ENCODE results near the gene TBC1D8. TPM values are rescaled to one million over a fixed set of nuclear protein-coding genes. Genes with fewer than 3 reads are reported as not detected.

Gene TBC1D8
- total RNA-seq, 1 donor from 2014 or later: 17.3 TPM

GRCh38 chr2:100999995-101000394 is 151.2 kb downstream of the TBC1D8 start:
- DNase-seq (ENCODE audit: low read depth): no peak
- no peak for TF ChIP-seq CTCF (IDR thresholded peaks at IDR 0.05; ENCODE audit: insufficient read depth, low read length, poor library complexity, severe bottlenecking)
- Histone ChIP-seq H3K27me3 (ENCODE audit: control insufficient read depth, insufficient read depth, low read length) (no peaks in the 10 kb centered on the region), H3K36me3 (ENCODE audit: control insufficient read depth, insufficient read depth, low read length) (peaks cover 2% of the 10 kb centered on the region), H3K4me3 (ENCODE audit: low read depth, low read length) (no peak overlapping the region)

DNA sequence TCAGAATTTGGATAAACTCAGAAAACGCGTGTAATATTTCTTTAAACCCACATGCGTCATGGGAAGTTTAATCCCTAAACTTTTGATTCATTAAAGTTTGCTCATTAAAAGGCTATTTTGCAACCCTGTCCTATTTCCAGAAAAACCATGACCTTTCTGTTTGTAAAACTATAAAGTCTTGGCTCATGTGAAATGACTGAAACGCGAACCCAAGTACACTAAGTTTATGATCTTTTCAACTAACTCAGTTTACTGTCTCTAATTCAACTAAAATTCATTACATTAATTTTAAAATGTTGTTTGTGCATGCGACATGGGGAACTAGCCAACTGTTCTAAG is 153.0 kb downstream of the TBC1D8 start:
- Histone ChIP-seq H3K4me3 (ENCODE audit: low read depth, low read length) (no peak overlapping the region), H3K36me3 (ENCODE audit: control insufficient read depth, insufficient read depth, low read length) (no peaks in the 10 kb centered on the region), H3K27me3 (ENCODE audit: control insufficient read depth, insufficient read depth, low read length) (no peaks in the 10 kb centered on the region)
- no peak for TF ChIP-seq CTCF (IDR thresholded peaks at IDR 0.05; ENCODE audit: insufficient read depth, low read length, poor library complexity, severe bottlenecking)
- DNase-seq (ENCODE audit: low read depth): no peak

GRCh38 chr2:100997509-100998234 is 153.5 kb downstream of the TBC1D8 start:
- H3K36me3 ChIP-seq (ENCODE audit: control insufficient read depth, insufficient read depth, low read length): no peaks in the 10 kb centered on the region
- H3K4me3 ChIP-seq (ENCODE audit: low read depth, low read length): no peak overlapping the region
- TF ChIP-seq CTCF (IDR thresholded peaks at IDR 0.05; ENCODE audit: insufficient read depth, low read length, poor library complexity, severe bottlenecking): no peak
- no peaks in the 10 kb centered on the region for H3K27me3 ChIP-seq (ENCODE audit: control insufficient read depth, insufficient read depth, low read length)
- no peak for DNase-seq (ENCODE audit: low read depth)

GRCh38 chr2:100995309-100996075 is 155.7 kb downstream of the TBC1D8 start:
- no peaks in the 10 kb centered on the region for H3K36me3 ChIP-seq (ENCODE audit: control insufficient read depth, insufficient read depth, low read length)
- no peaks in the 10 kb centered on the region for H3K27me3 ChIP-seq (ENCODE audit: control insufficient read depth, insufficient read depth, low read length)
- TF ChIP-seq CTCF (IDR thresholded peaks at IDR 0.05; ENCODE audit: insufficient read depth, low read length, poor library complexity, severe bottlenecking): no peak
- H3K4me3 ChIP-seq (ENCODE audit: low read depth, low read length): no peak overlapping the region
- no peak for DNase-seq (ENCODE audit: low read depth)

DNA sequence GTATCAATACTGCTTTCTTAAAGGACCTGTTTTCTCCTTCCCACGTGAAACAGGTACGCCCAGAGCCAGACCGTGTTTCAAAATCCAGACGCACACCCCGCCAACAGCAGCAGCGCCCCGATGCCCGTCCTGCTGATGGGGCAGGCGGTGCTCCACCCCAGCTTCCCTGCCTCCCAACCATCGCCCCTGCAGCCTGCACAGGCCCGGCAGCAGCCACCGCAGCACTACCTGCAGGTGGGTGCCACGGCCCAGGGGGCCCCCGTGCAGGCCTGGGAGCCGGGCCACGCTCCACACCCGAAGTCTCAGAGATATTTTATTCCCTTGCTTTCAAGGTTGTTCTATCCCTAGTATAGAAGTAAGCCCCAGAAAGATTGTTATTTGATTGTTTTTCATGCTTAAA is 157.9 kb downstream of the TBC1D8 start:
- Histone ChIP-seq H3K27me3 (ENCODE audit: control insufficient read depth, insufficient read depth, low read length) (no peaks in the 10 kb centered on the region), H3K4me3 (ENCODE audit: low read depth, low read length) (no peak overlapping the region), H3K36me3 (ENCODE audit: control insufficient read depth, insufficient read depth, low read length) (no peaks in the 10 kb centered on the region)
- no peak for TF ChIP-seq CTCF (IDR thresholded peaks at IDR 0.05; ENCODE audit: insufficient read depth, low read length, poor library complexity, severe bottlenecking)
- no peak for DNase-seq (ENCODE audit: low read depth)

All from kidney epithelial cell (primary cell).